IMR-90 (cell line): Measurements from ENCODE around the gene USP6NL. TPM values are rescaled to one million over a fixed set of nuclear protein-coding genes. Genes with fewer than 3 reads are reported as not detected.

Source experiments
- ATAC-seq: fragments of 200-7000 bp; cut with Tn5 transposase; 2 replicates; pipeline ENCODE4 v1.9.1; 2020; ENCODE audit warnings: low read depth, mild to moderate bottlenecking, moderate library complexity
- BruUV-seq: library from RNA; stranded (reverse); fragments of 400-500 nt; replicated peaks from 2 replicates; lab custom pipeline; 2021; lab: Mats Ljungman, UMichigan
- CTCF ChIA-PET: fragments of 300-600 bp; formaldehyde crosslinking; extraction: SDS; loops from one replicate; lab custom pipeline; 2021; ENCODE audit warnings: antibody characterized with exemption; lab: Yijun Ruan, JAX
- POLR2A ChIA-PET: fragments of 300-600 bp; sonication (Branson Sonifier 250); formaldehyde crosslinking; loops from one replicate; lab custom pipeline; 2022; ENCODE audit warnings: antibody characterized with exemption; ENCODE audit not compliant: unreplicated experiment; lab: Charles Lee
- DNase-seq: peaks from one replicate; pipeline ENCODE4 v3.0.0; 2013
- H2AFZ ChIP-seq: replicated peaks from 2 replicates; pipeline ENCODE3; 2013; ENCODE audit warnings: low read length, mild to moderate bottlenecking; ENCODE audit not compliant: poor library complexity
- H2AK5ac ChIP-seq: 2 replicates; pipeline ENCODE4 v1.6.1; 2013; ENCODE audit warnings: low read depth, low read length, inconsistent platforms
- H2AK9ac ChIP-seq: replicated peaks from 2 replicates; pipeline ENCODE3; 2013; ENCODE audit warnings: mild to moderate bottlenecking, low read depth, low read length, moderate library complexity; ENCODE audit not compliant: poor library complexity
- H2BK120ac ChIP-seq: 2 replicates; pipeline ENCODE4 v1.6.1; 2013; ENCODE audit warnings: low read depth, low read length, inconsistent platforms
- H2BK15ac ChIP-seq: 3 replicates; pipeline ENCODE4 v1.6.1; 2013; ENCODE audit warnings: low read depth, low read length, inconsistent platforms
- H2BK20ac ChIP-seq: 2 replicates; pipeline ENCODE4 v1.6.1; 2013; ENCODE audit warnings: low read depth, mild to moderate bottlenecking, inconsistent platforms, low read length, moderate library complexity
- H2BK5ac ChIP-seq: 2 replicates; pipeline ENCODE4 v1.6.1; 2013; ENCODE audit warnings: mild to moderate bottlenecking, low read depth, low read length, inconsistent platforms; ENCODE audit not compliant: poor library complexity, severe bottlenecking
- H3K14ac ChIP-seq: replicated peaks from 2 replicates; pipeline ENCODE4 v1.6.1; 2013; ENCODE audit warnings: low read depth, low read length, inconsistent platforms
- H3K18ac ChIP-seq: 2 replicates; pipeline ENCODE4 v1.6.1; 2013; ENCODE audit warnings: low read depth, low read length, control low read depth
- H3K23ac ChIP-seq: 2 replicates; pipeline ENCODE4 v1.6.1; 2013; ENCODE audit warnings: low read depth, low read length, inconsistent platforms
- H3K27ac ChIP-seq: 2 replicates; pipeline ENCODE4 v1.5.1; 2013; ENCODE audit warnings: mild to moderate bottlenecking, control low read depth, low read length; ENCODE audit not compliant: insufficient read depth
- H3K27me3 ChIP-seq: 2 replicates; pipeline ENCODE4 v1.6.1; 2013; ENCODE audit warnings: low read length; ENCODE audit not compliant: control insufficient read depth, insufficient read depth
- H3K36me3 ChIP-seq: 2 replicates; pipeline ENCODE4 v1.6.1; 2013; ENCODE audit warnings: low read length, mixed read lengths; ENCODE audit not compliant: control insufficient read depth, insufficient read depth
- H3K4ac ChIP-seq: 2 replicates; pipeline ENCODE4 v1.6.1; 2013; ENCODE audit warnings: low read depth, low read length, inconsistent platforms
- H3K4me1 ChIP-seq: 2 replicates; pipeline ENCODE4 v1.6.1; 2013; ENCODE audit warnings: low read length, mixed read lengths; ENCODE audit not compliant: control insufficient read depth, insufficient read depth
- H3K4me2 ChIP-seq: 2 replicates; pipeline ENCODE4 v1.6.1; 2013; ENCODE audit warnings: low read depth, mild to moderate bottlenecking, control low read depth, low read length, moderate library complexity
- H3K4me3 ChIP-seq: 2 replicates; pipeline ENCODE4 v1.5.1; 2013; ENCODE audit warnings: low read depth, mild to moderate bottlenecking, control low read depth, low read length, moderate library complexity; ENCODE audit not compliant: insufficient read depth
- H3K56ac ChIP-seq: 2 replicates; pipeline ENCODE4 v1.6.1; 2013; ENCODE audit warnings: low read length, inconsistent platforms; ENCODE audit not compliant: insufficient read depth; ENCODE audit errors: extremely low read depth
- H3K79me1 ChIP-seq, 2 experiments: 2 replicates each; pipeline ENCODE4 v1.6.1; 2013; ENCODE audit warnings: low read length in 2 of 2, inconsistent platforms in 1 of 2, low read depth in 1 of 2
- H3K9ac ChIP-seq: 2 replicates; pipeline ENCODE4 v1.6.1; 2013; ENCODE audit warnings: low read depth, low read length, control low read depth
- H3K9me1 ChIP-seq: 2 replicates; pipeline ENCODE4 v1.6.1; 2013; ENCODE audit warnings: low read length, inconsistent platforms; ENCODE audit not compliant: insufficient read depth
- H3K9me3 ChIP-seq: 2 replicates; pipeline ENCODE4 v1.6.1; 2013; ENCODE audit warnings: low read length; ENCODE audit not compliant: control insufficient read depth, insufficient read depth
- H4K20me1 ChIP-seq: 2 replicates; pipeline ENCODE4 v1.6.1; 2013; ENCODE audit warnings: low read length, inconsistent platforms; ENCODE audit not compliant: insufficient read depth
- H4K5ac ChIP-seq: 2 replicates; pipeline ENCODE4 v1.6.1; 2013; ENCODE audit warnings: mild to moderate bottlenecking, low read depth, low read length, control low read depth
- H4K8ac ChIP-seq, 2 experiments: 2 replicates each; pipeline ENCODE4 v1.6.1; 2013; ENCODE audit warnings: low read depth in 2 of 2, low read length in 2 of 2, control low read depth in 1 of 2, inconsistent platforms in 1 of 2
- H4K91ac ChIP-seq: 2 replicates; pipeline ENCODE4 v1.6.1; 2013; ENCODE audit warnings: low read depth, low read length, inconsistent platforms; ENCODE audit not compliant: insufficient read depth
- BHLHE40 ChIP-seq: fragments of 150-350 bp; IDR thresholded peaks from 2 replicates; pipeline ENCODE4 v1.6.1; 2016; ENCODE audit warnings: mild to moderate bottlenecking, low read depth, low read length
- CEBPB ChIP-seq: IDR thresholded peaks from 2 replicates; pipeline ENCODE4 v1.6.1; 2012; ENCODE audit warnings: low read depth, low read length, improper control_type of control experiment
- CHD1 ChIP-seq: IDR thresholded peaks from 2 replicates; pipeline ENCODE4 v1.6.1; 2012; ENCODE audit warnings: low read depth, low read length, improper control_type of control experiment
- FOS ChIP-seq: fragments of 150-350 bp; IDR thresholded peaks from 2 replicates; pipeline ENCODE4 v1.6.1; 2016; ENCODE audit warnings: low read depth, low read length
- MAFK ChIP-seq: IDR thresholded peaks from 2 replicates; pipeline ENCODE4 v1.6.1; 2012; ENCODE audit warnings: low read depth, low read length, improper control_type of control experiment
- MAZ ChIP-seq: IDR thresholded peaks from 2 replicates; pipeline ENCODE4 v1.6.1; 2012; ENCODE audit warnings: low read depth, mild to moderate bottlenecking, low read length, improper control_type of control experiment, moderate library complexity, borderline replicate concordance
- MXI1 ChIP-seq: IDR thresholded peaks from 2 replicates; pipeline ENCODE4 v1.6.1; 2012; ENCODE audit warnings: low read depth, mild to moderate bottlenecking, low read length, moderate library complexity, borderline replicate concordance
- POLR2A ChIP-seq: IDR thresholded peaks from 2 replicates; pipeline ENCODE4 v1.6.1; 2012; ENCODE audit warnings: mild to moderate bottlenecking, low read depth, low read length
- RAD21 ChIP-seq: IDR thresholded peaks from 2 replicates; pipeline ENCODE4 v1.6.1; 2012; ENCODE audit warnings: low read length, improper control_type of control experiment
- RCOR1 ChIP-seq: IDR thresholded peaks from 2 replicates; pipeline ENCODE4 v1.6.1; 2012; ENCODE audit warnings: mild to moderate bottlenecking, low read length, improper control_type of control experiment; ENCODE audit not compliant: insufficient replicate concordance
- RFX5 ChIP-seq: IDR thresholded peaks from 2 replicates; pipeline ENCODE4 v1.8.0; 2012; ENCODE audit warnings: low read depth, mild to moderate bottlenecking, low read length, moderate library complexity
- SMC3 ChIP-seq: fragments of 150-350 bp; IDR thresholded peaks from 2 replicates; pipeline ENCODE4 v1.6.1; 2016; ENCODE audit warnings: low read depth, mild to moderate bottlenecking, antibody characterized with exemption, low read length, moderate library complexity
- dilution Hi-C: fragments of 300-500 bp; cut with HindIII; formaldehyde crosslinking; loops from one replicate; pipeline ENCODE4 v1.14.3; 2018; ENCODE audit warnings: low sequenced_read_pairs; ENCODE audit not compliant: unreplicated experiment
- in situ Hi-C: fragments of 300-500 bp; cut with MboI; formaldehyde crosslinking; loops from 3 replicates; pipeline ENCODE4 v1.14.3; 2019; ENCODE audit warnings: low sequenced_read_pairs, inconsistent platforms, mixed read lengths
- intact Hi-C: fragments of 100-400 bp; cut with micrococcal nuclease; formaldehyde crosslinking; loops from 2 replicates; pipeline ENCODE4 v1.10.0; 2022
- polyA plus RNA-seq, 3 experiments: library from polyadenylated mRNA; depleted of rRNA; stranded (reverse); fragments of >200 nt; gene quantifications; 2 replicates each; pipeline ENCODE4 v1.2.3, GENCODE V29; 2012; ENCODE audit warnings: low replicate concordance in 1 of 3
- total RNA-seq: library from RNA; depleted of rRNA; stranded (reverse); fragments of >200 nt; gene quantifications from 2 replicates; pipeline ENCODE4 v1.2.3, GENCODE V29; 2012
- TF ChIP-seq, protein P1 (sequence below): fragments of 150-350 bp; IDR thresholded peaks from 2 replicates; pipeline ENCODE4 v1.6.1; 2016; ENCODE audit warnings: low read depth, mild to moderate bottlenecking, low read length, moderate library complexity, borderline replicate concordance
- TF ChIP-seq, protein P2 (sequence below): conservative IDR thresholded peaks from 2 replicates; pipeline ENCODE4 v1.5.1; 2012; ENCODE audit warnings: mild to moderate bottlenecking, low read depth, low read length, improper control_type of control experiment
- TF ChIP-seq, protein P3 (sequence below): fragments of 150-350 bp; IDR thresholded peaks from 2 replicates; pipeline ENCODE4 v1.6.1; 2017; ENCODE audit warnings: mild to moderate bottlenecking, antibody characterized with exemption, low read length, low read depth

USP6NL gene
- total and polyA plus RNA-seq, 2 of the 4 experiments (the other 2 are of a cell fraction): 7.8 to 9.1 TPM

DNA sequence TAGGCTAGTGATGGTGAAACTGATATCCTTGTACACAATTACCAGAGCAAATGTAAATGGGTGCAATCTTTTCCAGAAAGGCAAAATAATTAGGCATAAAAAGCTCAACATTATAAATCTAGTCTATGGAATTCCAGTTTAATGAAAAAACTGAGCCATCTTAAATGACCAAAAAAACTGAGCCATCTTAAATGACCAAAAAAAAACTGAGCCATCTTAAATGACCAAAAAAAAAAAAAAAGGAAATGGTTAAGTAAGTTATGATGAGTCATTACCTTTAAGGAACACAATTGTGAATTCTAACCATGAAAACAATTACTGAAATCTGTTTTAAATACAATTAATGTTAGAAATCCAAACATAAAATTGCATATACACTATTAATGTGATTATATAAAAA is 25.3 kb downstream of the USP6NL start:
- TF ChIP-seq MAZ (no peak), BHLHE40 (no peak), RCOR1 (no peak), RAD21 (no peak), CEBPB (no peak), FOS (no peak; the same call in 1 of the 2 replicates), MAFK (no peak), MXI1 (no peak), CHD1 (no peak), SMC3 (no peak), RFX5 (no peak), POLR2A (no peak)
- TF ChIP-seq, protein P1, sequence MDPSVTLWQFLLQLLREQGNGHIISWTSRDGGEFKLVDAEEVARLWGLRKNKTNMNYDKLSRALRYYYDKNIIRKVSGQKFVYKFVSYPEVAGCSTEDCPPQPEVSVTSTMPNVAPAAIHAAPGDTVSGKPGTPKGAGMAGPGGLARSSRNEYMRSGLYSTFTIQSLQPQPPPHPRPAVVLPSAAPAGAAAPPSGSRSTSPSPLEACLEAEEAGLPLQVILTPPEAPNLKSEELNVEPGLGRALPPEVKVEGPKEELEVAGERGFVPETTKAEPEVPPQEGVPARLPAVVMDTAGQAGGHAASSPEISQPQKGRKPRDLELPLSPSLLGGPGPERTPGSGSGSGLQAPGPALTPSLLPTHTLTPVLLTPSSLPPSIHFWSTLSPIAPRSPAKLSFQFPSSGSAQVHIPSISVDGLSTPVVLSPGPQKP: no peak
- TF ChIP-seq, protein P2, sequence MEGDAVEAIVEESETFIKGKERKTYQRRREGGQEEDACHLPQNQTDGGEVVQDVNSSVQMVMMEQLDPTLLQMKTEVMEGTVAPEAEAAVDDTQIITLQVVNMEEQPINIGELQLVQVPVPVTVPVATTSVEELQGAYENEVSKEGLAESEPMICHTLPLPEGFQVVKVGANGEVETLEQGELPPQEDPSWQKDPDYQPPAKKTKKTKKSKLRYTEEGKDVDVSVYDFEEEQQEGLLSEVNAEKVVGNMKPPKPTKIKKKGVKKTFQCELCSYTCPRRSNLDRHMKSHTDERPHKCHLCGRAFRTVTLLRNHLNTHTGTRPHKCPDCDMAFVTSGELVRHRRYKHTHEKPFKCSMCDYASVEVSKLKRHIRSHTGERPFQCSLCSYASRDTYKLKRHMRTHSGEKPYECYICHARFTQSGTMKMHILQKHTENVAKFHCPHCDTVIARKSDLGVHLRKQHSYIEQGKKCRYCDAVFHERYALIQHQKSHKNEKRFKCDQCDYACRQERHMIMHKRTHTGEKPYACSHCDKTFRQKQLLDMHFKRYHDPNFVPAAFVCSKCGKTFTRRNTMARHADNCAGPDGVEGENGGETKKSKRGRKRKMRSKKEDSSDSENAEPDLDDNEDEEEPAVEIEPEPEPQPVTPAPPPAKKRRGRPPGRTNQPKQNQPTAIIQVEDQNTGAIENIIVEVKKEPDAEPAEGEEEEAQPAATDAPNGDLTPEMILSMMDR: no peak
- TF ChIP-seq, protein P3, sequence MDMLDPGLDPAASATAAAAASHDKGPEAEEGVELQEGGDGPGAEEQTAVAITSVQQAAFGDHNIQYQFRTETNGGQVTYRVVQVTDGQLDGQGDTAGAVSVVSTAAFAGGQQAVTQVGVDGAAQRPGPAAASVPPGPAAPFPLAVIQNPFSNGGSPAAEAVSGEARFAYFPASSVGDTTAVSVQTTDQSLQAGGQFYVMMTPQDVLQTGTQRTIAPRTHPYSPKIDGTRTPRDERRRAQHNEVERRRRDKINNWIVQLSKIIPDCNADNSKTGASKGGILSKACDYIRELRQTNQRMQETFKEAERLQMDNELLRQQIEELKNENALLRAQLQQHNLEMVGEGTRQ: no peak
- H3K27ac ChIP-seq: no peak overlapping the region
- CTCF ChIA-PET: interaction anchor here (0.5 kb wide), 1 partner anchor 226 kb away, joined by 5 read pairs; no protein-coding TSS in a partner anchor
- no peak overlapping the region for H2AK5ac ChIP-seq
- no peaks in the 10 kb centered on the region for H3K27me3 ChIP-seq
- no peak overlapping the region for H2BK120ac ChIP-seq
- no peak overlapping the region for H2BK5ac ChIP-seq
- H3K9ac ChIP-seq: no peak overlapping the region
- no peak overlapping the region for H3K4ac ChIP-seq
- H3K18ac ChIP-seq: no peak overlapping the region
- H3K4me1 ChIP-seq: no peaks in the 10 kb centered on the region
- H3K9me1 ChIP-seq: no peaks in the 10 kb centered on the region
- H3K14ac ChIP-seq: no peak overlapping the region
- no peak overlapping the region for H4K91ac ChIP-seq
- no peak overlapping the region for H4K5ac ChIP-seq
- H3K36me3 ChIP-seq: no peaks in the 10 kb centered on the region; the same call in 1 of the 2 replicates
- DNase-seq (peak; percentile 35), ATAC-seq (no peak)
- no peak overlapping the region for H2BK15ac ChIP-seq
- no peaks in the 10 kb centered on the region for H4K20me1 ChIP-seq
- BruUV-seq: no TSS peak
- no peak overlapping the region for H2BK20ac ChIP-seq
- H3K4me3 ChIP-seq: no peak overlapping the region
- H3K23ac ChIP-seq: no peak overlapping the region
- no peak overlapping the region for H2AK9ac ChIP-seq
- H3K9me3 ChIP-seq: peaks cover 2% of the 10 kb centered on the region; the same call in 1 of the 2 replicates
- H4K8ac ChIP-seq: no peak overlapping the region
- POLR2A ChIA-PET: no interaction called here
- intact Hi-C loops (no loop called here), in situ Hi-C loops (no loop called here), dilution Hi-C loops (no loop called here)
- H2AFZ ChIP-seq: no peak overlapping the region
- H3K79me1 ChIP-seq: peaks cover 10 to 24% of the 10 kb centered on the region in 2 experiments; a peak in 3 of 4 replicates
- no peak overlapping the region for H3K4me2 ChIP-seq
- no peak overlapping the region for H3K56ac ChIP-seq
